GM11168 (cell line): Measurements from ENCODE around the gene NDUFAF8.
"Not testable (repeated sequence)": the region's sequence is repeated elsewhere in the genome, so short reads cannot be mapped to it uniquely, and the experiment has no call there.

Source experiments
- in situ Hi-C: fragments of 300-500 bp; cut with MboI; formaldehyde crosslinking; loops from one replicate; pipeline ENCODE4 v1.12.0; 2022; ENCODE audit warnings: low sequenced_read_pairs; ENCODE audit not compliant: unreplicated experiment

NDUFAF8 gene

GRCh38 chr17:81222620-81222905, 16.6 kb upstream of the NDUFAF8 start:
- in situ Hi-C loops = no loop called here

- in situ Hi-C loops = no loop called here
Observed at GRCh38 chr17:81222906-81223761, 16.0 kb upstream of the NDUFAF8 start, which contains the start of gene CEP131. TSS of gene CEP131 (minus strand) at chr17:81222965. CDS start at chr17:81220056, 2,909 bp downstream.

GRCh38 chr17:81223762-81224130, 15.4 kb upstream of the NDUFAF8 start:
- in situ Hi-C loops = no loop called here

- in situ Hi-C loops = not testable (repeated sequence)
Observed at GRCh38 chr17:81227630-81228029, 11.5 kb upstream of the NDUFAF8 start.

GRCh38 chr17:81228420-81228819, 10.7 kb upstream of the NDUFAF8 start:
- in situ Hi-C loops = no loop called here

- in situ Hi-C loops = no loop called here
Observed at GRCh38 chr17:81228834-81229665, 10.1 kb upstream of the NDUFAF8 start.

- in situ Hi-C loops = no loop called here
Observed at GRCh38 chr17:81229666-81229920, 9.5 kb upstream of the NDUFAF8 start.

GRCh38 chr17:81230043-81230820, 8.9 kb upstream of the NDUFAF8 start:
- in situ Hi-C loops = no loop called here

GRCh38 chr17:81231121-81231645, 7.9 kb upstream of the NDUFAF8 start:
- in situ Hi-C loops = no loop called here

GRCh38 chr17:81231766-81232581, 7.1 kb upstream of the NDUFAF8 start:
- in situ Hi-C loops = no loop called here

GRCh38 chr17:81232616-81233241, 6.4 kb upstream of the NDUFAF8 start:
- in situ Hi-C loops = no loop called here

GRCh38 chr17:81233316-81233715, 5.8 kb upstream of the NDUFAF8 start:
- in situ Hi-C loops = no loop called here

- in situ Hi-C loops = no loop called here
Observed at GRCh38 chr17:81233811-81234505, 5.2 kb upstream of the NDUFAF8 start.

GRCh38 chr17:81234506-81234855, 4.6 kb upstream of the NDUFAF8 start:
- in situ Hi-C loops = no loop called here

GRCh38 chr17:81234940-81235821, 3.9 kb upstream of the NDUFAF8 start:
- in situ Hi-C loops = no loop called here

GRCh38 chr17:81235822-81236740, 3.0 kb upstream of the NDUFAF8 start:
- in situ Hi-C loops = no loop called here

GRCh38 chr17:81236784-81237183, 2.3 kb upstream of the NDUFAF8 start:
- in situ Hi-C loops = no loop called here
